Stimulated activated CD4-positive, alpha-beta T cell treated with anti-CD3 and anti-CD28 coated beads, TNF-alpha, amount 100 ng/mL, for 48 hours (primary cell): ENCODE results near the gene ASB2.

Experiments
- DNase-seq, 3 donors: peaks; one replicate each; pipeline ENCODE4 v3.0.0-alpha.2; 2020; ENCODE audit warnings: low read depth in 3 of 3

The ASB2 gene, protein sequence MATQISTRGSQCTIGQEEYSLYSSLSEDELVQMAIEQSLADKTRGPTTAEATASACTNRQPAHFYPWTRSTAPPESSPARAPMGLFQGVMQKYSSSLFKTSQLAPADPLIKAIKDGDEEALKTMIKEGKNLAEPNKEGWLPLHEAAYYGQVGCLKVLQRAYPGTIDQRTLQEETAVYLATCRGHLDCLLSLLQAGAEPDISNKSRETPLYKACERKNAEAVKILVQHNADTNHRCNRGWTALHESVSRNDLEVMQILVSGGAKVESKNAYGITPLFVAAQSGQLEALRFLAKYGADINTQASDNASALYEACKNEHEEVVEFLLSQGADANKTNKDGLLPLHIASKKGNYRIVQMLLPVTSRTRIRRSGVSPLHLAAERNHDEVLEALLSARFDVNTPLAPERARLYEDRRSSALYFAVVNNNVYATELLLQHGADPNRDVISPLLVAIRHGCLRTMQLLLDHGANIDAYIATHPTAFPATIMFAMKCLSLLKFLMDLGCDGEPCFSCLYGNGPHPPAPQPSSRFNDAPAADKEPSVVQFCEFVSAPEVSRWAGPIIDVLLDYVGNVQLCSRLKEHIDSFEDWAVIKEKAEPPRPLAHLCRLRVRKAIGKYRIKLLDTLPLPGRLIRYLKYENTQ

DNA sequence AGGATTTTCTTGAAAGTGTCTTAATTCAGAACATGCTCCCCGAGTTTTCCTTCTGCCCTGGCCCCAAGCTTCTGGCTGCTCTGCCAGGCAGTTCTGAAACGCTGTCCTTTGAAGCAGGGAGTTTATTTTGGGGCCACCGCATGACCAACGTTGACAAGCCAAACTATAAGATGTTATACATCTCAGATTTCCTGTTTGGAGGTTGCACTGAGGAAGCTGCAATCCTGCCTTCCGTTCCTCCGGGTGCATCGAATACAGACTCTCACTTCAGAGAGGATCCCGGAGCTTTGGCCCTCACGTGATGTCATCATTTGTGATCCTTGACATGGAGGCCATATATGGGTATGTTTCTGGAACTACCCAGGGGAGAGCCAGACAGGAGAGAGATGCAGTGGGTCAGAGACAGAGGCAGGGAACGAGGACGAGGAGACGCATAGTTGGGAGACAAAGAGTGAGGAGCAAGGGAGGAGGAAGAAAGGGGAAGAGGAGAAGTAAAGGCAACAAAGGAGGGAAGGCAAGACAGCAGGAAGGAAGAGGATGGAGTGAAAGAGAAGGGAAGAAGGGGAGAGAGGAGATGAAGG, at the start of gene ASB2:
Gene ASB2 (minus strand): TSS at position 94 of the 581 bp plus-strand sequence. CDS start 12,031 bp downstream, outside the sequence.
- no peak for DNase-seq

DNA sequence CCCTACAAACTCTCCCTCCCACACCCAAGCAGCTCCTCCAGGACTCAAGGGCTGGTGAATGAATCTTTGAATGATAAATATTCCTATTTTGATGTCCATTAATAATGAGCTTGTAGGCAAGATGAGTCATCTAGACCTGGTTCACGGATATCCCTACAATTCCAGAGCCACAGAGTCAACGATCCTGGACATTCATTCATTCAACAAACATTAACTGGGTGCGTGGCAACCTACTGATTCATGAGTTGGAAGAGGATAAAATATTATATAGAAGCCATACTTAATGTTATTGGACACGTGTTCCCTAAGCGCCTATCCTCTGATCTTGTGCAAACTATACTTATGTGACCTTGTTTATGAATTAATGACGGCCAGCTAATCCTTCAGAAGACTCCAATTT, 49.4 kb upstream of the ASB2 start:
- DNase-seq, result no peak

DNA sequence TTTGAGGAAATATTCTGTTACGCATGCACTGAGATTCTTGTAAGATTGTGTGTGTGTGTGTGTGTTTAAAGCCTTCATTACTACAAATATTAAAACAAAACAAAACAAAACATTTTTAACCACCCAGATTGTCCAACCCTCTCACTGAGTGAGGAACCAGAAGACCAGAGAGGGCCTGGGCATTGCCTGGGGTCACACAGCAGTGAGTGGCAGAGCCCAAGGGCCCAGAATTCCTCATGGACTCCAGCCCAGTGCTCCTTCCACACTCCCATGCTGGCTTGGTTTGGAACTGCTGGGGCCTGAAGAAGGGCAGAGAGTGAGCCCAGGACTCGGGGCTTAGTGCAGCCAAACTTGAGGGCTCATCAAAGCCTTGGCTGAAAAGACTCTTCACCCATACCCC, 48.2 kb upstream of the ASB2 start:
- no peak for DNase-seq

DNA sequence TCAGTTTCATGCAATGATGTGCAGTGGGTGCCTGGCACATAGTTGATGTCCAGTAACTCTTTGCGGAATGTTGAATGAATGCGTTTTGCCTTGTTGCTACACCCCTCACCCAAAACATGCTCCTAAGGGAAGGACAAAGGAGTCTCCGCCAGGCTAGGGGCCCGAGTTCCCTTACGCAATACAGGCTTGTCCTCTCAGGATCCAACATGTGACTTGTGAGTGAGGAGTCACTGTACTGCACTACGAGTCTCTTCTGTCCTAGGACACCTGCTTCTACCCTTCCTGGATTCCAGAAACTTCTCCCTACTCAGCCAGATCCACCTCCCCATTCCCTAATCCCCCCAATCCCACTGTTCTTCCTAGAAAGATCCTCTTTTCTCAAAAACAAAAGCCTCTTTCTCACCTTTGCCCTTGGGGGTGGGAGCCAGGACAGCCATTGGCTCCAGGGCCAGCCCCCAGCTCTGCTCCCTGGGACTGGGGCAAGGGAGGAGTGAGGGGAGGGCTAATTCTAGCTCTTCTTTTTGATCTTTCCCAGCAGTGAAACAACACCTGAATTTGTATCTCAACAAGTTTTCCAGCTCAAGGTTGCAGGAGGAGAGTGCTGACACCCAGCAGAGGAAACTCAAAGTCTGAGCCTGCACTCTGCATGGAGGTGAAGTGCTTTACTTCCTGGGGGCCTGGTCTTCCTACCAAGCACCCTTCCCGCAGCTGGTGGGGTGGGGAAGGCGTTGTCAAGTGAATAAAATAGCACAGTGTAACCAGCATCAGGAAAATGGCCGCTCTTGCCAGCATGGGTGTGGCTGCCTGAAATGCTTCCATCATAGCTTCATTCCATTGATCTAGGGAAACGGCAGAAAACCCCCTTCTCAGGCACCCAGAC, 46.4 kb upstream of the ASB2 start:
- DNase-seq, result no peak

DNA sequence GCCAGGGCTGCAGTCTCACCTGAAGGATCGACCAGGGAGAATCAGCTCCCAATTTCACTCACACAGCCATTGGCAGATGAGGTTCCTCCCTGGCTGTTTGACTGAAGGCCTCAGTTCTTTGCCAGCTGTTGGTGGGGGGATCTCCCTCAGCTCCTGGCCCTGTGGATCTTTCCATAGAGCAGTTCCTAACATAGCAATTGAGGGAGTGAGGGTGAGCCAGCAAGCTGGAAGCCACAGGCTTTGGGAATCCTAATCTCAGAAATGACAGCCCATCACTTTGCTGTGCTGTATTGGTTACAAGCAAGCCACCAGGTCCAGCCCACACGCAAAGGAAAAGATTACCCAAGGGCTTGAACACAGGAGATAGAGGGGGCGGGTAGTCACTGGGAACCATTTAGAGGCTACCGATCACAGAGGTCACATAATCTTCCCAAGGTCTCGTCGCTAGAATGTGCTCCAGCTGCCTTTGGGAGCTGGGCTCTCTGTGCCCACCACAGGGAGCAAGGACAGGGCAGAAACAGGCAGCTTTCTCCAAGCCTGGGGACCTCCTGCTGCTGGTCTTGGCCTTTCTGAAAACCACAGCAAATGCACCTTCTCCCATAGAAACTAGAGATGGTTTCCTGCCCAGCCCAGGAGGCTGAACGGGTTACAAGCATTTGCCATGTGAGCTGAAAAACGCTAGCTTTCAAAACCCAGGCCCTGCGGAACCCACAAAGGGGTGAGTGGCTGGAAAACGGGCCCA, 45.2 kb upstream of the ASB2 start:
- DNase-seq, result no peak

DNA sequence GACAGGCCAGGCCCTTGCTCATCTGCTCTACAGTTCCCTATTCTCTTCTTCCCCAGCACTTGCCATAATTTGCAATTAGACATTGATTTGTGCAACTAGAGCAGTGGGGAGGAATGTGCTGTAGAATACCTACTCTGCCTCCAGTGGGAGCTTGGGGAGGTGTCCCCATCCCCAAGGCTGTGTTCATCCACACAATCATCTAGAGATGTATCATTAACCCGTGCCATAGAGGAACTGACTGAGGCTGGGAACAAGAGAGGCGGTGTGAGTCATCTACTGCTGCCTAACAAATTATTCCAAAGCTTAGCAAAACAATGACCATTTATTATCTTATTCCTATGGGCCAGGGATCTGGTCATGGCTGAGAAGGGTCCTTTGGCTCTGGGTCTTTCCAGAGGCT, 44.6 kb upstream of the ASB2 start:
- no peak for DNase-seq

DNA sequence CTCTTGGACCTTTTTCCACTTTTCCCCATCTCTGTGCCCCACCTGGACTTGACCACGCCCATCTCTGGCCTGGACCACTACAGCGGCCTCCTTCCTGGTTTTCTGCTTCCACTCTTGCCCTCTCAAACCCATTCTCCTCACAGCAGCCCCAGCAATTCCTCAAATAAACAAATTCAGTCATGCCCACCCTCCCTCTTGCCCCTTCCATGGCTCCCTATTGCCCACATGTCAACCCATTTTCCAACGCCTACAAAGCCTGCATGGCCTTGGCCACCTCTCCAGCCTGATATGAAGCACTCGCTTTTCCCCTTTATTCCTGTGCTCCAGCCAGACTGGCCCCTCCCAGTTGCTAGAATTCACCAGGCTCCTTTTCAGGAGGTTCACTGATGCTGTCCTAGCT, 43.9 kb upstream of the ASB2 start:
- DNase-seq, result no peak

DNA sequence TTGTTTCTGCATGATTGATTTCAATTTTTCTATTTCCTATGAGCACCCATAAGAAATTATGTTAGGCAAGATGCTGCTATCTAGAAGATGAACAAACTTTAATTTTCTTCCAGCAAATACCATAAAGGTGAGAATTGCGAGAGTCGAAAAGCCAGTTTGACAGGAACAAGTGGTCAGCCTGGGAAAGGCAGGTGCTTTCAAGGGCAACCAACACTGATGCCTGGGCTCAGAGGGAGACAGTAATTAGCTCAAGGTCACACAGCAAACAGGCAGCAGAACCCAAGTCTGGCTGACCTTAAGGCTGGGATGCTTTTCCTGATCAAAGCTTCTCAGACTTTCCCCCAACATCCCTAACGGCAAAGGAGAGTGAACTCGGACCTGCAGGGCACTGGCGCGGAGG, 43.0 kb upstream of the ASB2 start:
- no peak for DNase-seq

DNA sequence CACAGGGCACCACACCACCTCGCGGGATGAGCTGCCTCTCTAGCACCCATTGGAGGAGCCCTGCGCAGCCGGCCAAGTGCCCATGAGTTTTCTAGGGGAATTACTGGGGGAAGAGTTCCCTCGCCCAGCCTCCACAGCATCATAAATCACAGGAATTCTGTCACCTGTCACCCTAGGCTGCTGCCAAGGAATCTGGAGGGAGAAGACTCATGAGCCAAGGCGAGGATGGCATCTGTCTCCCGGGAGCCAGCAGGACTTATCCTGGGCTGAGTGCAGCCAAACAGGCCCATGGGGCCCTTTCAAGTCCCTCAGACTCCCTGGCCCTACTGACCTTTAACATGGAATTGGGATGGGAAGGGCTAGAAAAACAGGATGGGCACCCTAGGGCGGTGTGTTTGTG, 41.9 kb upstream of the ASB2 start:
- no peak for DNase-seq

DNA sequence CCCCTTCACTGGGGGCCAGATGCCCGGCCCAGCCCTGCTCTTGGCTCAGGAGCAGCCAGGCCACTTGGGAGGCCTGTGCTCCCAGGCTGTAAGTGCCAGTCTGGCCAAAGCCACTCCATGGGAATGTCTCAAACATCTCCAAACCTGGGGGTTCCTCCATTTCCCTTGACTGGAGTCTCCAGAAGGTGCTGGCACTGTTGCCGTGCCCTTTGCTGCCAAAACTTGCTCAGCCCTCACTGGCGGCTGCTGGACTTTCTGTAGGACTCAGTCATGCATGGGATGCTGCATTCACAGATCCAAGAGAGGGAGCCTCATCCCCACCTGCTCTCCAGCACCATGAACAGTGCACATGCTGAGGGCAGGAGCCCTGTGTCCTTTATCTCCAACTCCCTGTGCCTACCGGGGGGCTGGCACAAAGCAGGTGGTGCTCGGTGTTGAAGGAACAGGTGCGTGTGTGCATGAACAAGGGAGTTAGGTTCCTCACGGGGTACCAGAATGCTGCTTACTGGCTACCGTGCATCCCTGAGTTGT, 40.1 kb upstream of the ASB2 start:
- DNase-seq, result no peak

DNA sequence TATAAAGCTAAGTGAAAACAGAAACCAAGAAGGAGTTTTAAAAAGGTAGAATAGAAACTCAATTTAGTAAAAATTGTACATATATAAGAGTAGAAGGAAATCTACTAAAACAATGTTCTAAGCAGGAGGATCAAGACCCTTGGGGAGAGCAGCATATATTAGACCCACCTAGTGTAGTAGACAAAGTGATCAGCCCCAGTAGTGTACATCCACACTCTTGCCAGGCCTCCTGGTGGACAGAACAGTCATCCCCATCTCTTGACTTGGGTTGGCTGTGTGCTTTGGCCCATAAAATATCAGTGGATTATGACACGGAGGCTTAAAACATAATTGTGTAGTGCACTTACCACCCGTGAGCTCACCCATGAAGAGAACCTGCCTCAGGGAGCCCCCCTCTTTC, 38.9 kb upstream of the ASB2 start:
- DNase-seq, result no peak

DNA sequence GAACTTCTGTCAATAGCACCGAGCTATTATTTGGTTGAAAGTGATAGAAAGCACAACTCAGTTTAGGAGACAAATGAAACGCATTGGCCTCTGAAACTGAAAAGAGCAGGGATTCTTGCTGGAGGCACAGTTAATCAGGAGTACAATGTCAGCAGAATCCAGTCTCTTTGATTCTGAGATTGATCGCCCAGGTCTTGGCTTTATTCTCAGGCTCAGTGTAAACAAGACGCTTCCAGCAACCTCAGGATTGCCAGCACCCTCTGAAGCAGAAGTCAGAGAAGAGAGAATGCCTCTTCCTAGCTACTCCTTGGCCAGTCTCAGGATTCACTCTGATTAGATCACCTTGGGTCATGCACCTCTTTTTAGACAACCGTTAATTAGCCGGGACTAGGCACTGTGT, 38.0 kb upstream of the ASB2 start:
- DNase-seq, result no peak

DNA sequence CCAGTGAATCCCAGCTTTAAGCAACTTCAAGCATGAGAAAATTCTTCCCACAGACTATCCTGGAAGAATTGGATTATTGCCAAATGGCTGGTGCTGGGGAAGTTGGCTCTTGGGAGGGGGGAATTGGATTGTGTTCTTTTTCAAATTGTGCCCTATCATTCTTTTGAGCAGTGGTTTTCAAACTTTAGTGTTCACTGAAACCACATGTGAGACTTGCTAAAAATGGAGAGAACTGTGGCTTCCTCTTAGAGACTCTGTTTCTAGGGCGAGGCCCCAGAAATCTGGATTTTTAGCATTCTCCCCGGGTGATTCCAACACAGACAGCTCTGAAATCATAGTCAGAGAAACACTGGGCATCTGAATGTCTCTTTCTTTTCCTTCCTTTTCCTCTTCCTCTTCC, 35.4 kb upstream of the ASB2 start:
- DNase-seq, result no peak

DNA sequence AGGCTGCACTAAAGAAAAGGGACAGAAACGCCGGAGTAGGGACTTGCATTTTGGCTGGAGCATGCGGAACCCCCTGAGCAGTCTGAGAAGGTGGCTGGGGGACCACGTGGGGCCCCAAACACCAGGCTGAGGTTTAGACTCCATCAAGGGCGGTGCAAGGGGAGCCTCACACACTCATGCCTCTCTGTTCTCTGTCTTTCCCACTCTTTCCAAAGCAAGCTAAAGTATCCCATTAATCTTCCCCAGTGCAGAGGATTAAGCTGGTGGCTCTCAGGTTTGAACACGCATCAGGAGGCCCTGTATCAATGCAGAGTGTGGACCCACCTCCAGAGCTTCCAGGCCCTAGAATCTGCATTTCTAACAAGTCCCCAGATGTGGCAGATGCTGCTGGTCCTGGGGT, 34.3 kb upstream of the ASB2 start:
- no peak for DNase-seq

DNA sequence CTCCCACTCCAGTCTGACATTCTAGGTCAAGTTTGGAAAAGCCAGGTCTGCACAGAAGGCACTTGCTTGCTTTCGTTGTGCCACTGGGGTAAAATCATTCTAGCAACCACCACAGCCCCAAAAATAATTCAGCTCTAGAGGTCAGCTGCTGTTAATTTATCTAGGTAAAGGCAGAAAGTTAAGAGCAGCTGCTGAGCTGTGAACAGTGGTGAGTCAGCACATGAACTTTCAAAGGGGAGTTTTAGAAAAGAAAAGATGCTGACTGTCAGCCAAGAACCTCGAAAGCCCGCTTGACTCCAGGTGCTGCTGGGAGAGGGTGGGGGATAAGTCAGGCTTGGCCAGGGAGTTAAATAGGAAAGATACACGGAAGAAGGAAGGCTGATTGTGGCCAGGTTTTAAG, 33.4 kb upstream of the ASB2 start:
- DNase-seq, result no peak

DNA sequence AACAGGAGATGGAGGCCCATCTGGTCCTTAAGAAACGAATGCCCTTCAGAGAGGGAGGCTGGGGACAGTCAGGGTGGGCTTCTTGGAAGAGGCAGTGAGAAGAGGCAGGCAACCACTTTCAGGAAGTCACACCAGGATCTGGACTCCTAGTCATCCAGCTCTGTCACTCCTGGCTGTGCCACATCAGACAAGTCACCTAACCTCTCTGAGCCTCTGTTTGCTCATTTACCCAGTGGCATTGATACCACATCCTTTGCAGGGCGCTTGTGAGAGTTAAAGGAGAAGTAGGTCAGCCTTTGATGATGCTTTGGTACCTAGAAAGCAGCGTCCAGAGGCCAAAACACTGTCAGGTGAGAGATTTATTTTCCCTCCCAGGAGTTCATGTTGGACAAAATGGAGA, 31.9 kb upstream of the ASB2 start:
- no peak for DNase-seq

DNA sequence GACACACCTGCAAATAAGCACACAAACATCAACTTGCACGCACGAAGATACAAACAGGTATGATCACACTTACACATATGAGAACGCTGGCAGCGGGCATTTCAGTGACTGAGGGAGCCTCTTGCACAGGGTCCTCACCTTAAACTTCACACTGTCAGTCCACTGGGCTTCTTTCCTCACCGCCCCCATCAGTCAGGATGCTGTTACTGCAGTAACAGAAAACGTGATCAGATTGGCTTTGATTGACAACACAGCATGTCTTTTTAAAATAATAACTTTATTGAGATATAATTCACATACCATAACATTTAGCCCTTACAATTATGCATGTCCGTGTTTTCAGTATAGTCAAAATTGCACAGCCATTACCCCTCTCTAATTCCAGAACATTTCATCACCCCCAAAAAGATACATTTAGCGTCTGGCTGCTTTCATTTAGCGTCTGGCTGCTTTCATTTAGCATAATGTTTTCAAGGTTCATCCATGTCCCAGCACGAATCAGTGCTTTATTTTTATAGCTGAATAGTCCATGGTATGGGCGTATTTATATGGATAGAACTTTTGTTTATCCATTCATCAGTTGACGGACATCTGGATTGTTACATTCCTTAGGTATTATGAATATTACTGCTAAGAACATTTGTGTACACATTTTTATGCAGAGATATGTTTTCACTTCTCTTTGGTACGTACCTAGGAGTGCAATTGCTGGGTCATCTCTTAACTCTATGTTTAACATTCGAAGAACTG, 29.1 kb upstream of the ASB2 start:
- DNase-seq, result no peak

DNA sequence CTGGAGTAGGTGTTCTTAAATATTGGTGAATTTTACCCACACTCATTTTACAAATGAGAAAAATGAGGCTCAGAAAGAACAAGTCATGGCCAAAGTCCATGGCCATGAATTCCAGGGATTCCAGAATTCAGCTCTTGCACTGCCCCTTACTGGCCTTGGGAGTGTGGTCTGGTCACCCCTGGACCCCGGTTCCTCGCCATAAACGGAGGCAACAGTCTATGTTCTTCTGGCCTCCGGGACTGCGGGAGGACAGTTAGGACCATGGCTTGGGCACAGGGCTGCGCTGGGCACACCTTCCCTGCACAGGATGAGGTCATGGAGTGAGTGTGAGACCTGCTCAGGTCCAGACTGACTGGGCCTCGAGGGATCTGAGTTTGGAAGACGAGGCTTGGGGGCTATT, 27.6 kb upstream of the ASB2 start:
- no peak for DNase-seq

DNA sequence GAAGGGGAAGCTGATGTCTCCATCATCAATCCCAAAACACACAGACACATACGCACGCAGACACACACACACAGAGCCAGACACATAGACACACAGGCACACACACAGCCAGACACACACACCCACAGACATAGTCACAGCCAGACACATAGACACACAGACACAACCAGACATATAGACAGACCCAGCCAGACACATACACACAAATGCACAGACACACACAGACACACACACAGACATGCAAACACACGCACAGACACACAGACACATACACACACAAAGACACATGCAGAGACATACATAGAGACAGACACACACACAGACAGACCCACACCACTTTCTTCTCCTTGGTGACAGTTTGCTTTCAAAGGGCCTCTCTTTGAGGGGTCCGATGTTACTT, 27.0 kb upstream of the ASB2 start:
- DNase-seq, result no peak
